ENCODE data around the gene RAB38. TPM values are rescaled to one million over a fixed set of nuclear protein-coding genes. Genes with fewer than 3 reads are reported as not detected.

The RAB38 gene
- total RNA-seq, 1 experiment from 2014 or later = 0.41 TPM

- Mint-ChIP-seq H3K9me3 (ENCODE audit: unreplicated experiment) (no peaks in the 10 kb centered on the region), H3K27ac (ENCODE audit: unreplicated experiment) (no peak overlapping the region), H3K36me3 (ENCODE audit: insufficient read depth, unreplicated experiment) (no peaks in the 10 kb centered on the region), H3K4me3 (ENCODE audit: unreplicated experiment) (no peak overlapping the region), H3K27me3 (ENCODE audit: insufficient read depth, unreplicated experiment) (peaks cover 1% of the 10 kb centered on the region), H3K4me1 (ENCODE audit: low read depth, unreplicated experiment) (no peaks in the 10 kb centered on the region)
- Histone ChIP-seq H3K27me3 (replicated peaks; ENCODE audit: control insufficient read depth, insufficient read depth, low read length) (no peaks in the 10 kb centered on the region), H3K9me3 (no peaks in the 10 kb centered on the region), H3K4me3 (ENCODE audit: low read depth, low read length) (no peak overlapping the region), H3K36me3 (ENCODE audit: control insufficient read depth, insufficient read depth, low read length) (no peaks in the 10 kb centered on the region), H3K4me1 (no peaks in the 10 kb centered on the region)
- intact Hi-C loops (cut with micrococcal nuclease; ENCODE audit: unreplicated experiment) = loop anchor here (5.0 to 10.0 kb wide), 4 partner anchors 60 to 748 kb away; no protein-coding TSS in a partner anchor
- no peak for DNase-seq
- CTCF ChIA-PET = no interaction called here
- POLR2A ChIA-PET = no interaction called here
- TF ChIP-seq, protein P1, sequence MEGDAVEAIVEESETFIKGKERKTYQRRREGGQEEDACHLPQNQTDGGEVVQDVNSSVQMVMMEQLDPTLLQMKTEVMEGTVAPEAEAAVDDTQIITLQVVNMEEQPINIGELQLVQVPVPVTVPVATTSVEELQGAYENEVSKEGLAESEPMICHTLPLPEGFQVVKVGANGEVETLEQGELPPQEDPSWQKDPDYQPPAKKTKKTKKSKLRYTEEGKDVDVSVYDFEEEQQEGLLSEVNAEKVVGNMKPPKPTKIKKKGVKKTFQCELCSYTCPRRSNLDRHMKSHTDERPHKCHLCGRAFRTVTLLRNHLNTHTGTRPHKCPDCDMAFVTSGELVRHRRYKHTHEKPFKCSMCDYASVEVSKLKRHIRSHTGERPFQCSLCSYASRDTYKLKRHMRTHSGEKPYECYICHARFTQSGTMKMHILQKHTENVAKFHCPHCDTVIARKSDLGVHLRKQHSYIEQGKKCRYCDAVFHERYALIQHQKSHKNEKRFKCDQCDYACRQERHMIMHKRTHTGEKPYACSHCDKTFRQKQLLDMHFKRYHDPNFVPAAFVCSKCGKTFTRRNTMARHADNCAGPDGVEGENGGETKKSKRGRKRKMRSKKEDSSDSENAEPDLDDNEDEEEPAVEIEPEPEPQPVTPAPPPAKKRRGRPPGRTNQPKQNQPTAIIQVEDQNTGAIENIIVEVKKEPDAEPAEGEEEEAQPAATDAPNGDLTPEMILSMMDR (IDR thresholded peaks at IDR 0.05; ENCODE audit: insufficient read depth in 1 of 2, low read depth in 1 of 2, low read length in 1 of 2, severe bottlenecking in 1 of 2, unreplicated experiment in 1 of 2) = no peak
- BruUV-seq (replicated peaks) = no TSS peak
Observed at GRCh38 chr11:88102598-88102934, 72.7 kb downstream of the RAB38 start.

DNA sequence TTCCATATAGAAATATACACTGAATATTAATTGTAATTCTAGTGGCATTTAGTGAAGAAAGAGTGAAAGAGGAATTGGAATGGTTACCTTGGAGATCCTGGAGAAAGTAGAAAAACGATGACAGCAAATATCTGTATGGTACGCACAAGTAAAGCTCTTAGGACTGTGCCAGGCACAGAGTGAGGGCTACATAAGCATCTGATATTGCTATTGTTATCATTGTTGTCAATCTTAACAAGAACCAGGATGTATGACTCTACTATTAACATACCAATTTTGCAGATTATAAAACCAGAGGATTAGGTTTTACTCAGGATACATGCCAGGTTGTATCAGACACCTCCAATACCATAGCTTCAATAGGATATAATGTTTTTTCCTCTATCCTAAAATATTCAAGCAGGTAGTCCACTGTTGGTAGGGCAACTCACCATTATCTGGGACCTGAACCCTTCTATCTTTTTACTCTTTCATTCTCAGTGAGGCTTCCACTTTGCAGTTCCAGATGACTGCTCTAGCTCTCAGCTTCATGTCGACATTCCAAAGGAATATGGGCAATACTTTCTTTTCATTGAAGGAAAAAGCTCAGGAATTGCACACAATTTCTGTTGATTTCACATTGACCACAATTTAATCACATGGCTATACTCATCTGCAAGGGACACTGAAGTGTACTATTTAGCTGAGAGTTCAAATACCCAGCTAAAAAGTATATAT is 73.2 kb downstream of the RAB38 start:
- ChIA-PET POLR2A (no interaction called here), CTCF (interaction anchor here (0.6 kb wide), 1 partner anchor 450 kb away, joined by 3 read pairs; no protein-coding TSS in a partner anchor)
- TF ChIP-seq, protein P1 (IDR thresholded peaks at IDR 0.05; ENCODE audit: insufficient read depth in 1 of 2, low read depth in 1 of 2, low read length in 1 of 2, severe bottlenecking in 1 of 2, unreplicated experiment in 1 of 2) = no peak
- Mint-ChIP-seq H3K27me3 (ENCODE audit: insufficient read depth, unreplicated experiment) (no peaks in the 10 kb centered on the region), H3K36me3 (ENCODE audit: insufficient read depth, unreplicated experiment) (no peaks in the 10 kb centered on the region), H3K9me3 (ENCODE audit: unreplicated experiment) (no peaks in the 10 kb centered on the region), H3K4me3 (ENCODE audit: unreplicated experiment) (no peak overlapping the region), H3K27ac (ENCODE audit: unreplicated experiment) (no peak overlapping the region), H3K4me1 (ENCODE audit: low read depth, unreplicated experiment) (no peaks in the 10 kb centered on the region)
- no TSS peak for BruUV-seq (replicated peaks)
- DNase-seq = no peak
- no peak overlapping the region for H3K4me3 ChIP-seq (ENCODE audit: low read depth, low read length)
- no peaks in the 10 kb centered on the region for H3K4me1 ChIP-seq
- intact Hi-C loops (cut with micrococcal nuclease; ENCODE audit: unreplicated experiment) = loop anchor here (5.0 to 10.0 kb wide), 4 partner anchors 60 to 747 kb away; no protein-coding TSS in a partner anchor
- H3K36me3 ChIP-seq (ENCODE audit: control insufficient read depth, insufficient read depth, low read length) = no peaks in the 10 kb centered on the region
- H3K9me3 ChIP-seq = no peaks in the 10 kb centered on the region
- no peaks in the 10 kb centered on the region for H3K27me3 ChIP-seq (replicated peaks; ENCODE audit: control insufficient read depth, insufficient read depth, low read length)

DNA sequence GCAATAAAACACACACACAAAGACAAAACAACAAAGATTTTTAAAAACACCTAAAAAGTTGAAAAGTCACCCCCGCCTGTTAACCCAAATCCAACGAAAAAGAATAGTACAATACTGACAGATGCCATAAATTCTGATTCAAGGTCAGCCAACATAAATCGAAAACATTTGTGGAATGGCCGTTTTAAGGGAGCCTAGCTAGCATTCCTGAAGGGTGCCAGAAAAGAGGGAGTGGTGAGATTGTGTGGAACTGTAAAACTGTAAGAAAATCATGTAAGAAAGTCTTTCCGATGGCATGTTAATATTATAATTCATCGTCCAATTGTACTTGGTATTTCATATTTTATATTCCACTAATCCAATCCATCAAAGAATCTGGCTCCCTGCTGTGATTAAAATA is 75.1 kb downstream of the RAB38 start:
- CTCF ChIA-PET = no interaction called here
- no peak for DNase-seq
- H3K36me3 ChIP-seq (ENCODE audit: control insufficient read depth, insufficient read depth, low read length) = no peaks in the 10 kb centered on the region
- Mint-ChIP-seq H3K9me3 (ENCODE audit: unreplicated experiment) (no peaks in the 10 kb centered on the region), H3K27me3 (ENCODE audit: insufficient read depth, unreplicated experiment) (no peaks in the 10 kb centered on the region), H3K27ac (ENCODE audit: unreplicated experiment) (no peak overlapping the region), H3K4me1 (ENCODE audit: low read depth, unreplicated experiment) (no peaks in the 10 kb centered on the region), H3K36me3 (ENCODE audit: insufficient read depth, unreplicated experiment) (no peaks in the 10 kb centered on the region), H3K4me3 (ENCODE audit: unreplicated experiment) (no peak overlapping the region)
- TF ChIP-seq, protein P1 (IDR thresholded peaks at IDR 0.05; ENCODE audit: insufficient read depth in 1 of 2, low read depth in 1 of 2, low read length in 1 of 2, severe bottlenecking in 1 of 2, unreplicated experiment in 1 of 2) = no peak
- no peaks in the 10 kb centered on the region for H3K27me3 ChIP-seq (replicated peaks; ENCODE audit: control insufficient read depth, insufficient read depth, low read length)
- intact Hi-C loops (cut with micrococcal nuclease; ENCODE audit: unreplicated experiment) = loop anchor here (5.0 to 10.0 kb wide), 4 partner anchors 62 to 745 kb away; no protein-coding TSS in a partner anchor
- H3K4me3 ChIP-seq (ENCODE audit: low read depth, low read length) = no peak overlapping the region
- no peaks in the 10 kb centered on the region for H3K4me1 ChIP-seq
- no TSS peak for BruUV-seq (replicated peaks)
- POLR2A ChIA-PET = no interaction called here
- no peaks in the 10 kb centered on the region for H3K9me3 ChIP-seq

Data from Caco-2 (cell line).